ENCODE measurements around the gene COQ10B.
"Not testable (repeated sequence)": the region's sequence is repeated elsewhere in the genome, so short reads cannot be mapped to it uniquely, and the experiment has no call there.

Gene COQ10B

GRCh38 chr2:197450935-197451358, 2.4 kb upstream of the COQ10B start:
- not testable (repeated sequence) for DNase-seq (ENCODE audit: low read depth, low spot score)

- no peak for DNase-seq (ENCODE audit: low read depth, low spot score)
Measured at GRCh38 chr2:197452754-197453122, 614 bp upstream of the COQ10B start.

- DNase-seq (ENCODE audit: low read depth, low spot score): no peak
Measured at GRCh38 chr2:197453914-197454398, 604 bp downstream of the COQ10B start.

- DNase-seq (ENCODE audit: low read depth, low spot score): no peak
Measured at GRCh38 chr2:197454923-197455322, 1.6 kb downstream of the COQ10B start.

- no peak for DNase-seq (ENCODE audit: low read depth, low spot score)
Measured at GRCh38 chr2:197455428-197455827, 2.1 kb downstream of the COQ10B start.

DNA sequence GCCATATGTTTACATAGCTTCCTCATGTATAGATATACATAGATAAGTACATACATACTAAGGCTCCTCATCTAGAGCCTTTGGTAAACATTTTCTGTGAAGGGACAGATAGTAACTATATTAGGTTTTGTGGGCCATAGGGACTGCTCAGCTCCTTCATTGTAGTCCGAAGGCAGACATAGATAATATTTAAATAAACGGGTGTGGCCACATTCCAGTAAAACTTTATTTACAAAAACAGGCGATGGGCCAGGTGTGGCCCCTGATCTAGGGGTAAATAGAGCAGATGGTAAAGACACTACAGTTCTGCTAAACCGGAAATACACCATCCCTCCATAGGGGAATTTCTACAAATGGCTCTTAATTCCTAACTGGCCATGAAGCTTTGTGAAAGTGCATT, 7.3 kb downstream of the COQ10B start:
- DNase-seq (ENCODE audit: low read depth, low spot score): no peak

DNA sequence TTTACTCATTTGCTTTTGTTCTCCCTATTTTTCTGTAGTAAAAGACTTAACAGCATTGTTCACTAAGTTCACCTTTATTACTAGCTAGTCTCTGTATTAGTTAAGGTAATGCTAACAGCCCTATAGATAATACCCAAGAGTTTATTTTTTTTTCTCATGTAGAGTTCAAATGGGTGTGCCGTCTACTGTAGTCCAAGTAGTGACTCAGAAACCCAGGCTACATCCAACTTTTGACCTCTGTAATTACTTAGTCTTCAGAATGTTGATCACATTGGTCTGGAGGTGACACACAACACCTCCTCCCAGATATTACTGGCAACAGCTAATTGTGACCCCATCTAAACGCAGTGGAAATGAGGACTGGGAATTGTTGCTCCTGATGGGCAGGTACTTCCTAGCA, 7.7 kb downstream of the COQ10B start:
- no peak for DNase-seq (ENCODE audit: low read depth, low spot score)

GRCh38 chr2:197464175-197464574, 10.8 kb downstream of the COQ10B start:
- DNase-seq (ENCODE audit: low read depth, low spot score): no peak

GRCh38 chr2:197472166-197472565, 18.8 kb downstream of the COQ10B start:
- DNase-seq (ENCODE audit: low read depth, low spot score): no peak

GRCh38 chr2:197477797-197478196, 24.4 kb downstream of the COQ10B start:
- DNase-seq (ENCODE audit: low read depth, low spot score): no peak

DNA sequence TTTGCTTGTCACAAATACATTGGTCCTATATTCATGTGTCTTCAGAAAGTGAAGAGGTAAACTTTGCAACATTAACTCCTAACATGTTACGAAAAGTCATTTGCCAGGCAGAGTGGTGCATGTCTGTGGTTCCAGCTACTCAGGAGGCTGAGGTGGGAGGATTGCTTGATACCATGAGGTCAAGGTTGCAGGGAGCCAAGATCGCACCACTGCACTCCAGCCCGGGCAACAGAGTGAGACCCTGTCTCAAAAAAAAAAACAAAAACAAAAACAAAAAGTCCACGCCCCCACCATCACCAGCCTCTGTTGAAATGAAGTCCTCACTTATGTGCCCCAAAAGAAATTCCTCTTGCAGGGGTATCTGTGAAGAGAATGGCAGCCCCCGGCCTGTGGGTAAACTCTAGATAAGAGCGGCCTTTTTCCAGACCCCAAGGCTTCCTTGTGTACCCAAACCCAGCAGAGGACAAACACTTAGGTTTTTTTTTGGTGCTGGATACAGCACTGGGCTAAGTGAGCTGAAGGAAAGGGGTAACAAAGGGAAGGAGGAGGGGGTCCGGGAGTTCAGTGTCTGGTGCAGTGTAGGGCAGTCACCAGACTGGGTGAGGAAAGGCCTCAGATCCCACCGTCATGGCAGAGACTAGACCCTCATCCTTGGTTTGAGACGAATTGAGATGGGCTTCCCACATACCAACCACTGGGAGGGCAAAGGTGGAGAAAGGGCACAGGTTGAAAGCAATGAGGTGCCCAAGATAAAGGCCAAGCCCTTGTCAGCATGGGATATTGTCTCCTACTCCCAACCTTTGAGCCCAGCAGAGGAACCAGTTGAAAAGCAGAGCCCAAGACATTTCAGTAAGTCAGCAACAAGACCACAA, 27.0 kb downstream of the COQ10B start:
- DNase-seq (ENCODE audit: low read depth, low spot score): no peak

GRCh38 chr2:197484248-197484647, 30.9 kb downstream of the COQ10B start:
- not testable (repeated sequence) for DNase-seq (ENCODE audit: low read depth, low spot score)

GRCh38 chr2:197486175-197486574, 32.8 kb downstream of the COQ10B start:
- DNase-seq (ENCODE audit: low read depth, low spot score): no peak

DNA sequence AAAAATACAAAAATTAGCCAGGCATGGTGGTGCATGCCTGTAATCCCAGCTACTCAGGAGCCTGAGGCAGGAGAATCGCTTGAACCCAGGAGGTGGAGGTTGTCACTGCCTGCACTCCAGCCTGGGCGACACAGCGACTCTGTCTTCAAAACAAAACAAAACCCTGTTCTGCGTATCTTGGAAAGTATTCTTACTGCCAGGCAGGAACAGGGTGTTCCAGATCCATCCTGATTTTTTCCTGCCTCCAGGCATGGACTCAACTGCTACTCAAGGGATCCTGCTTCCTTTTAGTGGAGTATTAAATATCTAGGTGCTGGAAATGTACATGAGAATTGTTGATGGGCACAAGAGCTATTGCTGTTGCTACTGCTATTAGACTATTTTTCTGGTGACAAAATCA, 34.0 kb downstream of the COQ10B start:
- DNase-seq (ENCODE audit: low read depth, low spot score): no peak

DNA sequence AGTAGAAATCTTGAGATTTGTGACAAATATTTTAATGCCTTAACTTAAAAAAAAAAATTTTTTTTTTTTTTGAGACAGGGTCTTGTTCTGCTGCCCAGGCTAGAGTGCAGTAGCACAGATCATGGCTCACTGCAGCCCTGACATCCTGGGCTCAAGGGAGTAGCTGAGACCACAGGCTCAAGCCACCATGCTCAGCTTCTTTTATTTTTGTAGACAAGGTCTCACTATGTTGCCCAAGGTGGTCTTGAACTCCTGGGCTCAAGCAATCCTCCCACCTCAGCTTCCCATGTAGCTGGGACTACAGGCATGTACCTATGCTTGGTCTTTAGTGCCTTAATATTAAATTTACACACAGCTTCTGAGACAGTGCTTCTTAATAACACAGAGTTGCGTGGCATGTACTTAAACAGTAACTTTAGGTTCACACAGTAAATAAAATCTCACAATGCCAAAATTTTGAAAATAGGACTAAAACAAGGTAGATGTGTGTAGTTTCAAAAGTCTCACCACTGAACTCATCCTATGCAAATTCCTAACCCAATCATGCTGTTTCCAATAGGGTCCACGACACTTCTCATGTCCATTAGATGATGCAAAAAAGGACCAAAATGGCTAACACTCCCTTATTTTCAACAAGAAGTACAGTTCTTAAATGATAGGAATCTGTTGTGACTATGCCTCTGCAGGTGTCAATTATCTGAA, 42.2 kb downstream of the COQ10B start:
- no peak for DNase-seq (ENCODE audit: low read depth, low spot score)

DNA sequence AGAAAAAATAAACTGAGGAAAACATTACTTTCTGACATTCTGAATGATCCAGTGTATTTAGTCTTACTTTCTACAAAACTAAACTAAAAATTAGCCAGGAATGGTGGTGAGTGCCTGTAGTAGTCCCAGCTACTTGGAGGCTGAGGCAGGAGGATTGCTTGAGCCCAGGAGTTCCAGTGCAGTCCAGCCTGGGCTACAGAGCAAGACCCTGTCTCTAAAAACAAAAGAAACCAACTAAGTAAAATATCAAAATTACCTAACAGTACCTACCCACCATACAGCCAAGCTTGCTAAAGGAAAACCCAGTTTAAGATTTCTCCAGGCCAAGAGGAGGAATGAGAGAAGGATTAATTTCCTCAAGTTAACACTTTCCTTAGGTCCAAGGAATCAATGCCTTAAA, 43.3 kb downstream of the COQ10B start:
- DNase-seq (ENCODE audit: low read depth, low spot score): no peak

GRCh38 chr2:197497326-197497725, 44.0 kb downstream of the COQ10B start:
- no peak for DNase-seq (ENCODE audit: low read depth, low spot score)

- no peak for DNase-seq (ENCODE audit: low read depth, low spot score)
Measured at GRCh38 chr2:197498235-197498936, 45.0 kb downstream of the COQ10B start.

DNA sequence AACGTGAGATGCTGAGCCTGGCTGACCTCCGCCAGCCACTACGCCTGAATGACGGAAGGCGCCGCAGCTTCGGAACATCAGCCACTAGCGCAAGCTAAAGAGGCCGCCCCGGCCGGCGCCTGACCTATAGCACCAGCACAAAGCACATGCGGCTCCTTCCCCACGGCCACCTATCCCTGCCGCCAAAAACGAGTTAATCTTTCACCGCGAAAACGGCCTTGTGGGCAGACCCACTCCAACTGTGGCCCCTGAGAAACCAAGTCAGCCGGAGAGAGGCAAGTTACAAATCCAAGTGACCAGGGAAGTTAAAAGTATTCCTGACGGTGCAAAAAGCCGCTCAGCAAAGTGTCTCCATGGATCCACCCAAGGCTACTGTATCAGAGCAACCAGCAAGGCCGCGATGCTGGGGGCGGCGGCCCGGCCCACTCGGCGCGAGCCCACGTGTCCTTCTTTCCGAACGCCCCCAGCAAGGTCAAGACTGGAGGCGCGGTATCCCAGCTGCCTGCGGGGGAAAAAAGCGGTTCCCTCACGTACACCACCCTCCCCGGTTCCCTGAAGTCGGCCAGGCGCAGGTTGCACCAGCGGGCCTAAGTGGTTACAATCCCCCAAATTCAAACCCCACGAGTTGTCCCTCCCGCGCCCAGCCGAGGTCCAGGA, 45.7 kb downstream of the COQ10B start:
- DNase-seq (ENCODE audit: low read depth, low spot score): no peak

DNA sequence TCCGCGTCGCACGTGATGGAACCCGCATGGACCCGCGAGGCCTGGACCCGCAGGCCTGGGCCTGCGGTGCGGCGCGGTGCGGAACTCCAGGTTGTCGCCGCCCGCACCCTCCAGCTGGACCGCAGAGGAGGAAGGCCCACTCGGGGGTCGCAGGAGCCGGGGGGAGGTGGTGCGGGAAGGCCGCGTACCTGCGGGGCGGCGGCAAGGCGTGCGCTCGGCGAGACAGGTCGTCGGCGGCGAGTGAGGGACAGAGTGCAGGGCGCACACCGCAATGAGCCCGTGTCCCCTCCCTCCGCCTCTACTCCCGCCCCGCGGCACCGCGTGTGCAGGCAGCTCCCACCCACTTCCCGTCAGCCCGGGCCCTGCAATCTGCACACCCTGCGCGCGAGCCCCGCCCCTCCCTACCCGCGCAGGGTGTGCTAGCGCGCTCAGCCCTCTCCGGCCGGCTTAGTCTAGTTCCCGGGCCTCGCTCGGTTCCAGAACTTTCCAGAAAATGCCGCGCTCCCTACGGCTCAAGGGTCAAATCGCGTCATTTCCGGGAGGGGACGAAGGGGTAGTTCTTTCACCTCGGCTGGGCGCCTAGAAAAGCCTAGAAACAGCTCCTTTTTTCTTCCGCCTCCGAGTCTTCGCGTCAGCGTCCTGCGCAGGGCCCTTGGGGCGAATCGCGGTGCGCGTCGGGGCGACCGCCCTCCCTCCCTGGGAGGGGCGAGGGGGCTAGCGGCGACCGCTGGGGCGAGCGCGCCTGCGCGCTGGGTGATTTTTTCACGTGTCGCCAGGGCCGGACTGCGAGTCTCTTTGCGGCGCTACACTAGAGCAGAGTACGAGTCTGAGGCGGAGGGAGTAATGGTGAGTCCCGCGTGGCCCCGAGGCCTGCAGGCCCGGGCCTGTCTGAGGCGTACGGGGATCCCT, 46.5 kb downstream of the COQ10B start, which contains the start of the genes HSPD1 and HSPE1:
TSS of gene HSPD1 (minus strand) at position 247 of the 909 bp plus-strand sequence. CDS start 992 bp downstream, outside the sequence.
TSS of gene HSPE1 (plus strand) at position 786 of the 909 bp plus-strand sequence. CDS start at position 844, 58 bp downstream.
- peak; percentile 99 for DNase-seq (ENCODE audit: low read depth, low spot score)

Data from brain pericyte (primary cell).